ENCODE measurements around the gene PTPRD.
A peak's percentile ranks its signal among the peaks of the same experiment; 100 is the strongest.

The PTPRD gene

DNA sequence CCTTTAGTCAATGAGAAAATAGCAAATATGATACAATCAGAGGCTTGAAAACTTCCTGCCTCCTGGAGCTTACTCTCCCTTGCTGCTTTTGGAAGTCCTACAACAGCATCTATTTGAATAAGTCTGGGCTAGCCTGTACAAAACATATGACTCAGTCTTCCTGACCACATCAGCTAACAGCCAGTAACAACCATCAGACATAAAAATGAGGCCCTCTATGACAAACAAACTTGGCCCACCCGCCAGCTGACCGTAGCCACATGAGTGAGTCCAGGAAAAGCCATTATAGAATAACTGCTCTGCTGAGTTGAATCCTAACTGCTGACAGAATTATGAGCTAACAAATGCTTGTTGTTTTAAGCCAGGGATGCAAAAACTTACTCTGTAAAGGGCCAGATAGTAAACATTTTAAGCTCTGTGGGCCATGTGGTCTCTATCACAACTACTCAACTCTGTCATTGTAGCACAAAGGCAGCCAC, 347.6 kb downstream of the PTPRD start:
- TF ChIP-seq, protein P1, sequence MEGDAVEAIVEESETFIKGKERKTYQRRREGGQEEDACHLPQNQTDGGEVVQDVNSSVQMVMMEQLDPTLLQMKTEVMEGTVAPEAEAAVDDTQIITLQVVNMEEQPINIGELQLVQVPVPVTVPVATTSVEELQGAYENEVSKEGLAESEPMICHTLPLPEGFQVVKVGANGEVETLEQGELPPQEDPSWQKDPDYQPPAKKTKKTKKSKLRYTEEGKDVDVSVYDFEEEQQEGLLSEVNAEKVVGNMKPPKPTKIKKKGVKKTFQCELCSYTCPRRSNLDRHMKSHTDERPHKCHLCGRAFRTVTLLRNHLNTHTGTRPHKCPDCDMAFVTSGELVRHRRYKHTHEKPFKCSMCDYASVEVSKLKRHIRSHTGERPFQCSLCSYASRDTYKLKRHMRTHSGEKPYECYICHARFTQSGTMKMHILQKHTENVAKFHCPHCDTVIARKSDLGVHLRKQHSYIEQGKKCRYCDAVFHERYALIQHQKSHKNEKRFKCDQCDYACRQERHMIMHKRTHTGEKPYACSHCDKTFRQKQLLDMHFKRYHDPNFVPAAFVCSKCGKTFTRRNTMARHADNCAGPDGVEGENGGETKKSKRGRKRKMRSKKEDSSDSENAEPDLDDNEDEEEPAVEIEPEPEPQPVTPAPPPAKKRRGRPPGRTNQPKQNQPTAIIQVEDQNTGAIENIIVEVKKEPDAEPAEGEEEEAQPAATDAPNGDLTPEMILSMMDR (conservative IDR thresholded peaks at IDR 0.05; ENCODE audit: low read depth, low read length): no peak
- DNase-seq (ENCODE audit: low read depth): peak; percentile 93
- H3K4me3 ChIP-seq (ENCODE audit: low read depth, low read length): no peak overlapping the region

DNA sequence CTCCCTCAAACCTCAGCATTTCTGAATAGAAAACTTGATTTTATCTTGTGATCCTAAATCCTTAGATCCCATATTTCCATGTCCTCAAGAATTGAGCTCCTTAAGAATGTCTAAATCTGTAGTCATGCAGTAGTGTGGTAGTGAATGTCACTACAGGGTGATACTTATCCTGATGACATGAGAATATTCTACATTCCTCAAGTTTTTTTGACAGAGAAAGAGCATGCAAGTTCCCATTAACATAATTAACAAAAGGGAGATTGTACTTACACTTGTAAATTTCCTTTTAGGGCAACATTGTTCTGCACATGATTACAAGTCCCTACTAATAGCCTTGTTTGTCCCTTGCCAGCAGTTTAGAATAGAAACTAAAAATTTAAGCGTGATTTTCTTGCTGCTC, 352.3 kb downstream of the PTPRD start:
- H3K4me3 ChIP-seq (ENCODE audit: low read depth, low read length): no peak overlapping the region
- TF ChIP-seq, protein P1 (conservative IDR thresholded peaks at IDR 0.05; ENCODE audit: low read depth, low read length): no peak

DNA sequence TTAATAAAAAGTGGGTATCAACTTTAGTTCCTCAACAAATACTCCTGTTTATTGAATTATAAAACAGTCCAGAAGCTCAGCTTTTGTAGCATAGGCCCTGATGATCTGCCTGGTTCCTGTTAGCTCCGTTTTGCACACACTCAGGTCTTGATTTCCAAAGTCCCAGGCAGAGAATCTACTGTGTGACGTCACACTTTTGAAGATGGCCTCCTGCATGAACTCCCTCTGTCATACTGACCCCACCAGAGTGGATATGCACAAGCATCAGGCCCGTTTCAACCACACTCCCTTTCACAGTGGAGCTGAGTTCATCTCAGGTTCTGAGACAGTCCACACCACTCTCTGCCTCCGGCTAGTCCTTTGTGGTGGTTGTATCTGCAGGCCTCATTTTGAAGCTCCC, 353.1 kb downstream of the PTPRD start:
- TF ChIP-seq, protein P1 (conservative IDR thresholded peaks at IDR 0.05; ENCODE audit: low read depth, low read length): no peak
- no peak overlapping the region for H3K4me3 ChIP-seq (ENCODE audit: low read depth, low read length)
- DNase-seq (ENCODE audit: low read depth): no peak

More for the DNA sequence above, 352.3 kb downstream of the PTPRD start:
- DNase-seq (ENCODE audit: low read depth): no peak

DNA sequence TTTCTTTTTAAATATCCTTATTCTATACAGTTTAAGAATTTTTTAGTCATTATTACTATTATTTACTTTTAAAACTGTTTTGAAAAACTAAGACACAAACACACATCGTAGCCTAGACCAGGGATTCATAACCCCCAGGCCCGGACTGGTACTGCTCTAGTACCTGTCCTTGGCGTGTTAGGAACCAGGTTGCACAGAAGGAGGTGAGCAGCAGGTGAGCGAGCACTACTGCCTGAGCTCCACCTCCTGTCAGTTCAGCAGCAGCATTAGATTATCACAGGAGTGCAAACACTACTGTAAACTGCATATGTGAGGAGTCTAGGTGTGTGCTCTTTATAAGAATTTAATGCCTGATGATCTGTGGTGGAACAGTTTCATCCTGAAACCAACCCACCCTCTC, 357.0 kb downstream of the PTPRD start:
- TF ChIP-seq, protein P1 (conservative IDR thresholded peaks at IDR 0.05; ENCODE audit: low read depth, low read length): no peak
- no peak for DNase-seq (ENCODE audit: low read depth)
- H3K4me3 ChIP-seq (ENCODE audit: low read depth, low read length): no peak overlapping the region

DNA sequence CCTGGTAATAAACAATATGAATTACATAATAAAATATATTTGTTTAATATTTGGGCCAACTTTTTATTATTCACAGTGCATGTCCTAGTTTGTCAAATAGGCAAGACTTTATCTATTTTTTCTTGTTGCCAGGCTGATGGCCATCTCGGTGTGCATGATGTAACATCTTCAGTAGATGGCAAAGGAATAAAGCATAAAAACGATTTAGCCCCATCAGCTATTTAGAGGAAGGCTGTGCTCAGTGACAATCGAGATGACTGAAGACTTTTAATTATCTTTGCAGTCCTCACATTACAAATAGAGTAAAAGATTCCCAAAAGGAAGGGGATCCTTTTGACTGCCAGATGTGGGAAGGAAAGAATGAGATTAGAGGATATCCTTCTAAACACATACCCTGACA, 358.5 kb downstream of the PTPRD start:
- TF ChIP-seq, protein P1 (conservative IDR thresholded peaks at IDR 0.05; ENCODE audit: low read depth, low read length): no peak
- H3K4me3 ChIP-seq (ENCODE audit: low read depth, low read length): no peak overlapping the region
- DNase-seq (ENCODE audit: low read depth): no peak

DNA sequence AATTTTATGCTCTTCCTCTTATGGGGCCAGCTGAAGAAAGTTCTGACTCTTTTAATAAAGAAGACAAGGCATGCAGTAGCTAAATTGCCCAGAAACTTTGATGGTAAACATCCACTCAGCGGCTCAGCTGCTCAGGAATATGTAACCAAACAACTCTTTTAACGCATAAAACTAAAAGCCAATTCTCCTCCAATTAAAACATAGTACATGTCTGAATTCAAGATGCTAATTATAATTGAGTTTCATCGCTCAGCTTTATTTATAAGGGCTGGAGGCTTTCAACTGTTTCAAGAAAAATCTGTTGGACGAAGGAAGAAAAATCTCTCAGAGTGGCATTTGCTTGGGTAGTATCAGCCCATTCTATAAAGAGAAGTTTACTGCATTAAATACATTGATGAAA, 359.5 kb downstream of the PTPRD start:
- DNase-seq (ENCODE audit: low read depth): no peak
- TF ChIP-seq, protein P1 (conservative IDR thresholded peaks at IDR 0.05; ENCODE audit: low read depth, low read length): no peak
- no peak overlapping the region for H3K4me3 ChIP-seq (ENCODE audit: low read depth, low read length)

DNA sequence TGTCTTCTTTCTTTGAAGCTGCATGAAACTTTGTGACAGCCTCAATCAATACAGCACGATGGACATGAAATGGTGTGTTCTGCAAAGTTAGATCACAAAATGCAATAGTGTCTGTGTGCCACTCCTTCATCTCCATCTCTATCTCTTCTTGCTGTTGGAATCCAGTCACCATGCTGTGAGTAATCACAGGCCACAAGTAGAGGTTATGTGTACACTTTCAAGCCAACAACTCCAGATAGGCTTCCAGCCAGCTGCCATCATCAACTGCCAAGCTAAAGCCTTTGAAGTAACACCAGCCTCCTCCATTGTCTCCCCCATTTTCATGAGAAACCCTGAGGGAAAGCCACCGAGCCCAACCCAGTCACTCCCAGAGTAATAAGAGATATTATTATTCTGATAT, 360.6 kb downstream of the PTPRD start:
- TF ChIP-seq, protein P1 (conservative IDR thresholded peaks at IDR 0.05; ENCODE audit: low read depth, low read length): no peak
- peak; percentile 32 for DNase-seq (ENCODE audit: low read depth)
- no peak overlapping the region for H3K4me3 ChIP-seq (ENCODE audit: low read depth, low read length)

All from choroid plexus epithelial cell (primary cell).